Upper lobe of left lung (tissue), 6 donors: ENCODE measurements around the gene TMEM37. TPM values are rescaled to one million over a fixed set of nuclear protein-coding genes. Genes with fewer than 3 reads are reported as not detected.

Source experiments
- ATAC-seq, 2 donors: fragments of 200-7000 bp; cut with Tn5 transposase; one replicate each; pipeline ENCODE4 v1.9.1; 2022; ENCODE audit warnings: mild to moderate bottlenecking in 2 of 2, moderate library complexity in 2 of 2; ENCODE audit not compliant: low FRiP score in 2 of 2
- DNase-seq, 2 donors: peaks; one replicate each; pipeline ENCODE4 v3.0.0-alpha.2; 2019 to 2020
- H3K27ac ChIP-seq, 4 donors: fragments of 200-600 bp; sonication (generic); one replicate each; pipeline ENCODE4 v1.5.1; 2016 to 2019
- H3K27me3 ChIP-seq, 4 donors: fragments of 200-600 bp; sonication (generic); one replicate each; pipeline ENCODE4 v1.5.1; 2017 to 2019
- H3K36me3 ChIP-seq, 4 donors: fragments of 200-600 bp; sonication (generic); one replicate each; pipeline ENCODE4 v1.5.1; 2016 to 2019
- H3K4me1 ChIP-seq, 4 donors: fragments of 200-600 bp; sonication (generic); one replicate each; pipeline ENCODE4 v1.5.1; 2018 to 2019
- H3K4me3 ChIP-seq, 4 donors: fragments of 200-600 bp; sonication (generic); one replicate each; pipeline ENCODE4 v1.5.1; 2017 to 2019; ENCODE audit warnings: mild to moderate bottlenecking in 2 of 4, moderate library complexity in 1 of 4
- H3K9me3 ChIP-seq, 4 donors: fragments of 200-600 bp; sonication (generic); one replicate each; pipeline ENCODE4 v1.5.1; 2018 to 2019
- EP300 ChIP-seq, 4 donors: sonication (generic); formaldehyde crosslinking; IDR thresholded peaks; one replicate each; pipeline ENCODE4 v1.5.1; 2017; ENCODE audit warnings: antibody characterized with exemption in 4 of 4, control low read depth in 2 of 4
- POLR2A ChIP-seq, 4 donors: fragments of 450-650 bp; IDR thresholded peaks; one replicate each; pipeline ENCODE4 v1.5.1; 2016 to 2017; ENCODE audit warnings: antibody characterized with exemption in 4 of 4, mild to moderate bottlenecking in 2 of 4
- POLR2AphosphoS5 ChIP-seq, 2 donors: sonication (generic); formaldehyde crosslinking; IDR thresholded peaks; one replicate each; pipeline ENCODE4 v1.5.1; 2017; ENCODE audit warnings: antibody characterized with exemption in 2 of 2
- WGBS, 2 donors: methylation state at CpG; one replicate each; pipeline ENCODE4 v1.1.5; 2017 to 2018; 5-methylcytosine and 5-hydroxymethylcytosine counted together
- total RNA-seq, 6 donors: library from RNA; depleted of rRNA in 4 of 6; stranded (reverse); fragments of >200 nt in 4 of 6; gene quantifications; one replicate each; pipeline versions ENCODE4 v1.1.0 to v1.2.1, GENCODE V29; 2016 to 2021
- TF ChIP-seq, protein P1 (sequence below), 6 experiments: fragments of 450-650 bp in 4 of 6; fragments of 200-600 bp in 2 of 6; sonication (generic) in 2 of 6; IDR thresholded peaks; one replicate each; pipeline ENCODE4 v1.5.1; 2016 to 2019; ENCODE audit warnings: antibody characterized with exemption in 6 of 6
- donor health status: DM: no; HTN: no; CAD: no; lungs with moderate emphysema.
- donor health status: DM: no; HTN: yes; CAD: no; lungs with severe emphysema.

Gene TMEM37
- total RNA-seq, 6 donors from 2014 or later, result 9.3 to 28.5 (median 14.5) TPM

DNA sequence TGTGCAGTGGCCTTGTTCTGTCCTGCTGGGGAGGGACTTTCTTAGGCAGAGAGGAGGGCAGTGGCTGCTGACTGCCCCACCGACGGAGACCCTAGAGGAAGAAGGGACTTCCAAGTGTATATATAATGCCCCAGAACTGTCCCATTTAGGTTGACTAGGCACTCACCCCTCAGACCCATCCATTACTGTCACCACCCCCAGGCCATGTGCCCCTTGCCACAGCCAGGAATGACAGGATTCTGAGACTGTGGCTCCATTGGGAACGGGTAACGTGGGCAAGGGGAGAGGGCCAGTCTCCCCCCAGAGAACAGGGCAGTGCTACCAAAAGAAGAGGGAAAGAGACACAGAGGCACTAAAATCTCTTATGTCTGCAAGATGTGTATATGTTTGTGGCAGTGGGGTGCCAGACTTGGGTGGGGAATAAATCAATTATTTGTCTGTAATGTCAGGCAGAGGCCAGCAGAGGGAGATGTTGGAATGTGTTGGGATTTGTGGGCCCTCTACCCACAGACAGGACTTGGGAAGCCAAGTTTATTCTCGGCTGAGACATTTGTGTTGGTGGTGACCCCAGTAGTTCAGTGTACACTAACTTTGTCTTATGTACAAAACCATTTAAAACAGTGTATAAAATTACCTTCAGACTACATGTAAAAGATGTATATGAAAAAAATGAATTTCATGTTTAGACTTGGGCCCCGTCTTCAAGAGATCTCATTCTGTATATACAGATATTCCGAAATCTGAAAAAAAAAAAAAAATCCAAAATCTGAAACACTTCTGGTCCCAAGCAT, 24.0 kb upstream of the TMEM37 start:
- Histone ChIP-seq H3K27ac (peak overlapping the region in 2 of 4 donors; percentile 7 to 57), H3K36me3 (no peaks in the 10 kb centered on the region), H3K27me3 (no peaks in the 10 kb centered on the region), H3K4me1 (peaks cover 5 to 12% (median 8%) of the 10 kb centered on the region in 4 donors), H3K4me3 (no peak overlapping the region), H3K9me3 (no peaks in the 10 kb centered on the region)
- DNase-seq (peak in 1 of 2 donors; percentile 55), ATAC-seq (peak; percentile 80 to 91)
- 65 to 67% methylated on average over 7 of the region's 7 CpGs for WGBS, 2 donors
- TF ChIP-seq POLR2AphosphoS5 (IDR thresholded peaks at IDR 0.05) (no peak), EP300 (IDR thresholded peaks at IDR 0.05) (no peak), POLR2A (IDR thresholded peaks at IDR 0.05) (no peak)
- TF ChIP-seq, protein P1, sequence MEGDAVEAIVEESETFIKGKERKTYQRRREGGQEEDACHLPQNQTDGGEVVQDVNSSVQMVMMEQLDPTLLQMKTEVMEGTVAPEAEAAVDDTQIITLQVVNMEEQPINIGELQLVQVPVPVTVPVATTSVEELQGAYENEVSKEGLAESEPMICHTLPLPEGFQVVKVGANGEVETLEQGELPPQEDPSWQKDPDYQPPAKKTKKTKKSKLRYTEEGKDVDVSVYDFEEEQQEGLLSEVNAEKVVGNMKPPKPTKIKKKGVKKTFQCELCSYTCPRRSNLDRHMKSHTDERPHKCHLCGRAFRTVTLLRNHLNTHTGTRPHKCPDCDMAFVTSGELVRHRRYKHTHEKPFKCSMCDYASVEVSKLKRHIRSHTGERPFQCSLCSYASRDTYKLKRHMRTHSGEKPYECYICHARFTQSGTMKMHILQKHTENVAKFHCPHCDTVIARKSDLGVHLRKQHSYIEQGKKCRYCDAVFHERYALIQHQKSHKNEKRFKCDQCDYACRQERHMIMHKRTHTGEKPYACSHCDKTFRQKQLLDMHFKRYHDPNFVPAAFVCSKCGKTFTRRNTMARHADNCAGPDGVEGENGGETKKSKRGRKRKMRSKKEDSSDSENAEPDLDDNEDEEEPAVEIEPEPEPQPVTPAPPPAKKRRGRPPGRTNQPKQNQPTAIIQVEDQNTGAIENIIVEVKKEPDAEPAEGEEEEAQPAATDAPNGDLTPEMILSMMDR (IDR thresholded peaks at IDR 0.05), result peak; percentile 48 to 91 (median 79)

GRCh38 chr2:119408221-119408619, 23.4 kb upstream of the TMEM37 start:
- 38 to 47% methylated on average over 5 of the region's 5 CpGs for WGBS, 2 donors
- Histone ChIP-seq H3K36me3 (no peaks in the 10 kb centered on the region), H3K27me3 (no peaks in the 10 kb centered on the region), H3K27ac (peak overlapping the region in 2 of 4 donors; percentile 7 to 57), H3K4me1 (peaks cover 3 to 6% (median 4%) of the 10 kb centered on the region in 4 donors), H3K4me3 (no peak overlapping the region), H3K9me3 (no peaks in the 10 kb centered on the region)
- TF ChIP-seq POLR2AphosphoS5 (IDR thresholded peaks at IDR 0.05), result no peak
- TF ChIP-seq EP300 (IDR thresholded peaks at IDR 0.05), result no peak
- no peak for TF ChIP-seq POLR2A (IDR thresholded peaks at IDR 0.05)
- TF ChIP-seq, protein P1 (IDR thresholded peaks at IDR 0.05), result no peak
- DNase-seq (peak; percentile 40 to 64), ATAC-seq (peak; percentile 59 to 80)

- H3K27ac ChIP-seq, result no peak overlapping the region
- H3K9me3 ChIP-seq, result no peaks in the 10 kb centered on the region
- TF ChIP-seq POLR2A (IDR thresholded peaks at IDR 0.05), result no peak
- TF ChIP-seq EP300 (IDR thresholded peaks at IDR 0.05), result no peak
- no peaks in the 10 kb centered on the region for H3K36me3 ChIP-seq
- no peak overlapping the region for H3K4me3 ChIP-seq
- DNase-seq, result no peak
- WGBS, 2 donors, result 68 to 69% methylated on average over 4 of the region's 4 CpGs
- no peak for ATAC-seq
- no peaks in the 10 kb centered on the region for H3K27me3 ChIP-seq
- H3K4me1 ChIP-seq, result peaks cover 0 to 6% (median 4%) of the 10 kb centered on the region in 4 donors
Observed at GRCh38 chr2:119409506-119409905, 22.1 kb upstream of the TMEM37 start.

GRCh38 chr2:119414894-119415293, 16.8 kb upstream of the TMEM37 start:
- 79 to 89% methylated on average over 3 of the region's 3 CpGs for WGBS, 2 donors
- TF ChIP-seq EP300 (IDR thresholded peaks at IDR 0.05) (no peak), POLR2AphosphoS5 (IDR thresholded peaks at IDR 0.05) (no peak), POLR2A (IDR thresholded peaks at IDR 0.05) (no peak)
- TF ChIP-seq, protein P1 (IDR thresholded peaks at IDR 0.05), result no peak
- DNase-seq, result no peak
- no peak for ATAC-seq
- Histone ChIP-seq H3K36me3 (no peaks in the 10 kb centered on the region), H3K9me3 (no peaks in the 10 kb centered on the region), H3K4me1 (no peaks in the 10 kb centered on the region), H3K27ac (no peak overlapping the region), H3K4me3 (no peak overlapping the region), H3K27me3 (no peaks in the 10 kb centered on the region)

DNA sequence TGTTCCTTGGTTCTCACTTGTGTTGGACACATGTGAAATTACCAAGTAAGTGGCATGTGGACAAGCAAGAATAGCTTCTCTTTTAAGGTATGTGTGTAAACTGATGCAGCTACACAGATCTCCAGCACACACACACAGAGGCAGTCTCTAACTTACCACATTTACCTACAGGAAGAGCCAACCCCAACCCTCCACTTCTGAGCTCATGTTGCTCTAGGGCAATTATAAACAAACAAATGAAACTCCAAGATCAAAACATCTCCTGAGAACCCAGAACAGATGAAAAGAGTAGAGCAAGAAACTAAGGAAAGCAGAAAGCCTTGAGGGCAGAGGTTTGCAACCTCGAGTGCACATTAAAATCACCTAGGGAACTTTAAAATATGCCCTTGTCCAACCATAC, 16.0 kb upstream of the TMEM37 start:
- H3K36me3 ChIP-seq, result no peaks in the 10 kb centered on the region
- no peaks in the 10 kb centered on the region for H3K4me1 ChIP-seq
- DNase-seq (no peak), ATAC-seq (no peak)
- WGBS, 2 donors, result 85 to 92% methylated on average over 1 of the region's 1 CpG
- no peak overlapping the region for H3K4me3 ChIP-seq
- H3K9me3 ChIP-seq, result no peaks in the 10 kb centered on the region
- no peaks in the 10 kb centered on the region for H3K27me3 ChIP-seq
- no peak for TF ChIP-seq EP300 (IDR thresholded peaks at IDR 0.05)
- TF ChIP-seq, protein P1 (IDR thresholded peaks at IDR 0.05), result no peak
- TF ChIP-seq POLR2A (IDR thresholded peaks at IDR 0.05), result no peak
- TF ChIP-seq POLR2AphosphoS5 (IDR thresholded peaks at IDR 0.05), result no peak
- H3K27ac ChIP-seq, result no peak overlapping the region
